HG03575 (cell line): ENCODE data around the gene CAMKMT.
A peak's percentile ranks its signal among the peaks of the same experiment; 100 is the strongest.

ENCODE experiments used
- ATAC-seq: cut with Tn5 transposase; IDR thresholded peaks from one replicate; pipeline ENCODE4 v1.9.1; 2021; ENCODE audit not compliant: unreplicated experiment, insufficient number of reproducible peaks, low FRiP score; ENCODE audit errors: extremely low read depth

The CAMKMT gene

GRCh38 chr2:44770221-44771195 lies 408.8 kb downstream of the CAMKMT start:
- ATAC-seq, result no peak

- no peak for ATAC-seq
Measured at GRCh38 chr2:44771522-44771921, 409.8 kb downstream of the CAMKMT start.

- ATAC-seq, result no peak
Measured at GRCh38 chr2:44772131-44772530, 410.4 kb downstream of the CAMKMT start.

GRCh38 chr2:44772669-44773378 lies 411.1 kb downstream of the CAMKMT start:
- no peak for ATAC-seq

DNA sequence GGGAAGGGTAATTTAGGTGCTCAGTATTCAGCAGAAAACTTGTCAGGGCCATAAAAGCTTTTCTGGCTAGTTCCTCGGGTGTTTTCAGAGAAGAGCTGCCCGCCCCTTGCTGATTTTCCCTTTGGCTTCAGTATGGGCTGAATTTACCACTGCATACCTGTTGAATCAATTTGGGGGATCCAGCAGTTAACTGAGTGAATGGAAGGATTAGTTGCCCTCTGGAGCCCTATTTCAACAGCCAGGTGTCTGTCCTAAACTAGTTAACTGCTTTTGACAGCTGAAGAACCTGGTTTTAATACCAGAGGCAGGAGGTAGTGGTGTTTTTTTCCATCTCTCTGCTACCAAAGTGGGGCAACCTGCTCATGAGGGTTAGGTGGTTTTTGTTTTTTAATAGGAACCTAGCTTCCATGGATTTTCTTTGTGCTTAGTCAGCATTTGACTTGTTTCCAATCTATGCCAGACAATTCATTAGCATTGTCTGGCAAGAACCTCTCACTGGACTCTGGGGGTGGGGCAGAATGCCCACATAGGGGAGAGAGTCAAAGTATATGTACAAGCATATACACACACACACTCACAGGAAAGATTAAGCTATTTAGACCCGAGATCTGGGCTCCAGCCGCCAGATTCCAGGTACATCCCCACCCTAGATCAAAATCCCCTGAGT lies 413.2 kb downstream of the CAMKMT start:
- ATAC-seq, result no peak

DNA sequence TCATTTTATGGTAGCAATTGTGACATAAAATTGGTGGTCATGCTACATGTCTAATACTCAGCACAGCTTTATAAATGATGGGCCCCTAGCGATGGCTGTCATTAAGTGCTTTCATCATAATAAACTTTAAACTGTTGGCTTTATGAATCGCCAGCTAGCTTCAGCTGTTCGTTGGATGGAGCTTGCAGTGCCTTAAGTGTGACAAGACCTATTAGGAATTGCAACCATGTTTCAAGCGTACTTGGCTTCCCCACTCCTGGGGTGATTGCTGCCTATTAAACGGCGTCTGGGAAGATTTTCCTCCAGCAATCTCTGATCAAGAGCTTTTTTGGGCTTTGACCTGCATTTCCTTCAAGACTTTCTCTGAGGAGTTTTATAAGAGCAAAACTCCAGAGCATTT lies 415.3 kb downstream of the CAMKMT start:
- no peak for ATAC-seq

DNA sequence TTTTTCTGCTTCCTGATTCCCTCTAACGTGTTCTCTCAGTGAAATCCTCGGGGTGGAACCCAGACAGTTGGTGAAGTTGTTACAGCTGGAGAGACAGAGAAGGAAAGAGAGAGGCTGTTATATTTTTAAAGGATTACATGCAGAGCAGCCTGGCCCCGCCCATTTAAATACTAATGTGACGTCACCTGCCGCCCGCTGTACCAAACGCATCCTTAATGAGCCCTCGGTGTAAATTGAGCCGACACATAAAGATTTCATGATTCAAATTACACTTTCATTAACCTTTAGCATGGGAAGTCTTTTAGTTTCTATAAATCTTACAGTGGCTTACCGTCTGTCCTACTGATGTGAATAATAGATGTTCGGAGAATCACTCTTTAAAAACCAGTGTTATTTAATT lies 415.8 kb downstream of the CAMKMT start:
- ATAC-seq, result no peak

DNA sequence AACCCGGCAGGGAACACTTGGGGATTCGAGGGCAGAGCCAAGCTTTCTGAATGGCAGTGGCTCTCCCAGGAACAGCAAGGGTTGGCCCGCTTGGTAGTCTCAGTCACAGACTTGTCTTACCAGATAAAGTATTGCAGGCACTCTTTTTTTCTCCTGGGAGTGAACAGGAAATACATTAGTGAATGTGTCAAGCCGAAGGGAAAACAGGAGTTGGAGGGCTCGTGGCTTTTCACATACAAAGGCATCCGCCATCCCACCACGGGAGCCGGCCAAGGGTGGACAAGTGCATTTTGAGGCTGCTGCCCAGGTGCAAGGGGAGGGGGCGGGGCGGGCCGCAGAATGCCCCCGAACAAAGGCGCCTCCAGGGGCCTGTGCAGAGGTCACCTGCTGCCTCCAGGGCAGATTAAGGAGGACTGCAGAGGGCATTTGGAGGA lies 416.5 kb downstream of the CAMKMT start:
- ATAC-seq, result no peak

- ATAC-seq, result peak; percentile 85
Measured at GRCh38 chr2:44778671-44779476, 417.1 kb downstream of the CAMKMT start.

GRCh38 chr2:44779793-44780192 lies 418.0 kb downstream of the CAMKMT start:
- no peak for ATAC-seq

DNA sequence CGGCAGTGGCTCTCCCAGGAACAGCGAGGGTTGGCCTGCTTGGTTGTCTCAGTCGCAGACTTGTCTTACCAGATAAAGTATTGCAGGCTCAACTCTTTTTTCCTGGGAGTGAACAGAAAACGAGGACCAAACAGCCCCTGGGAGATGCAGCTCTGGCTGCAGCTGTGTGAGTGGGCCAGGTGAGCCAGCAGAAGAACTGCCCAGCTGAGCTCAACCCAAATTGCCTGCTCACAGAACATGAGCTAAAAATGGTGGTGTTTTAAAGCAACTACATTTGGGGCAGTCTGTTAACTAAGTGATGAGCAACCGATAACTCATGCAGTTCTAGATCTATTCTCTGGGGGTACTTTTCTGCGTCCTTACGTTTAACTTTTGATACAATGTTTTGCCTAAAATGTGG lies 418.7 kb downstream of the CAMKMT start:
- ATAC-seq, result no peak

- ATAC-seq, result no peak
Measured at GRCh38 chr2:44785433-44785832, 423.7 kb downstream of the CAMKMT start.

DNA sequence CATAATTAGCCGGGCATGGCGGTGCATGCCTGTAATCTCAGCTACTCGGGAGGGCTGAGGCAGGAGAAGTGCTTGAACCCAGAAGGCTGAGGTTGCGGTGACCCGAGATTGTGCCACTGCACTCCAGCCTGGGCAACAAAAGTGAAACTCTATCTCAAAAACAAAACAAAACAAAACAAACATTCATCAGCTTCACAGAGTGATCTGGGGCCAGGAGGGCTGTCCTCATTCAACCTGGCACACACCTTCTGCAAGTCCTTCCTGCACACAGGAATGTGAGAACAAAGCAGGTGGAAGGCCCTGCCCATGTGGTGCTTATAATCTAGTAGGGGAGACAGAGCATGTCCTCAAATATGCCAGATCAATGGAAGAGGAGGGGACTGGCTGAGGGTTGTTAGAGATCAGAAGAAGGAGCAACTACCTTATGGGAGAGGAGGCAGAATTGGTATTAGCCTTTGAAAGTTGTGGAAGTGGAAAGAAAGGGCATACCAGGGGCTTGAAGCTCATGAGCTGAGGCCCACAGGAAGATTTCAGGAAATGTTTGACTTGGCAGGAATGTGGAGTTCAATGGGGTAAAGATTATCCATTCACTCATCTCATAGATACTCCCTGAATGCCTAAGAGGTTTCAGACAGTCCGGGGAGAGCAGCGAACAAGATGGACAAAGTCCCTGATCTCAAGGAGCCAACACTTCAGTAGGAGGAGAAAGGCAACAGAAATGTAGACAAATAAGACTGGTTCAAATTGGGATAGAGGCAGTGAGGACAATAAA lies 424.5 kb downstream of the CAMKMT start:
- ATAC-seq, result no peak

DNA sequence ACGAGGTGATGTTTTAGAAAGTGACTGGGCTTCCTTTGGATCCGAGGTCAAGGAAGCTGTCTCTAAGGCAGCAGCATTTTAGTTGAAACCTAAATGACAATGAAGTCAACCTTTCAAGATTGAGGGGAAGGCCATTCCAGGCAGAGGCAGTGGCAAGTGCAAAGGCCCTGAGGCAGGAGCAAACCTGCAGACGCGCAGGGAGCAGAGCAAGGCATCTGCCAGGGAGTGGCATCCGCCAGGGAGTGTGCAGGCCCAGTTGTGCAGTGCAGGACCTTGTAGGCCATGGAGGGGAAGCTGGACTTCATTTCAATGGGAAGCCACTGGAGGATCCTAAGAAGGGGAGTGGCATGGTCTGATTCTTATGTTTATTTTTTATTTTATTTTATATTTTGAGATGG lies 425.1 kb downstream of the CAMKMT start:
- no peak for ATAC-seq

- ATAC-seq, result no peak
Measured at GRCh38 chr2:44787663-44788062, 425.9 kb downstream of the CAMKMT start.

- no peak for ATAC-seq
Measured at GRCh38 chr2:44789446-44789845, 427.7 kb downstream of the CAMKMT start.

- ATAC-seq, result no peak
Measured at GRCh38 chr2:44789971-44790721, 428.4 kb downstream of the CAMKMT start.
